GM19035 (cell line): Measurements from ENCODE around the gene STK39.

Source experiments
- ATAC-seq: cut with Tn5 transposase; IDR thresholded peaks from one replicate; pipeline ENCODE4 v1.9.1; 2021; ENCODE audit not compliant: unreplicated experiment

The STK39 gene

GRCh38 chr2:168244318-168244717 lies 3.1 kb downstream of the STK39 start:
- no peak for ATAC-seq

DNA sequence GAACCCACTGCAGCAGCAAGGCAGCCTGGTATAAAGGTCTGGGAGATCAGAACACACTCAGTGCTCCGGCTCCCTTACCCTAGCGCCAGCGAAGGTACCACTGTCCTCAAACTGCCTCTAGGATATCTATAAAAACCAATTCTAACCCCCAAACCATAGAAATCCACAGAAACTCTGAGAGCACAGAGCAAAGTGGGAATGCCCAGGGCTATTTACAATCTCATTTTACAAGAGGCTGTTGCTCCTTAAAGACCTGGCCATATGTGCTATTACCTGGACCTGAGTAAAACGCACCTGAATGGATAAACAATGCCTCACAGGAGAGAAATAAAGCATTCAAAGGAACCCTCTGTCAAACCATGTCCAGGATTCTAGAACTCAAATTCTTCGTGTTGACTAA lies 4.3 kb downstream of the STK39 start:
- no peak for ATAC-seq

GRCh38 chr2:168241746-168242145 lies 5.6 kb downstream of the STK39 start:
- no peak for ATAC-seq

DNA sequence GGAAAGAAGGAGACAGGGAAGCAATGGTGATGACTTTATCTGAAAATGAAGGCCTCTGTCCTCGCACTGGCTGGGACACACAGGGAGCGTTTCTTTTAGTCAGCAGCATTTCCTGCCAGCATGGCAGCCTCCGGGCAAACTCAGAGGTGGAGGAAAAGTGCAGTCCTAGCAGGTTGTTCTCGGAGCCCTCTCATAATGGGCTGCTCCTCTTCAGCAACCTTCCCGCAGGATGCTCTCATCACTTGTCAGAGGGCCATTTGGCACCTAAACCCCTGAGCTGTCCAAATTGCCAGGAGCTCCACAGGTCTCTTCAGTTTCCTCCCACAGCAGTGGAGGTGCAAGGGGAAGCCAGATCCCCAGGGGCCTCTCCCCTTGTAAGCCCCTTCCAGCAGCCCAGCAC lies 6.2 kb downstream of the STK39 start:
- no peak for ATAC-seq

GRCh38 chr2:168239281-168239680 lies 8.1 kb downstream of the STK39 start:
- no peak for ATAC-seq

GRCh38 chr2:168237741-168238140 lies 9.7 kb downstream of the STK39 start:
- ATAC-seq = no peak

GRCh38 chr2:168234407-168235085 lies 12.8 kb downstream of the STK39 start:
- no peak for ATAC-seq

GRCh38 chr2:168233726-168234406 lies 13.5 kb downstream of the STK39 start:
- no peak for ATAC-seq

- no peak for ATAC-seq
Measured at GRCh38 chr2:168233166-168233565, 14.2 kb downstream of the STK39 start.

DNA sequence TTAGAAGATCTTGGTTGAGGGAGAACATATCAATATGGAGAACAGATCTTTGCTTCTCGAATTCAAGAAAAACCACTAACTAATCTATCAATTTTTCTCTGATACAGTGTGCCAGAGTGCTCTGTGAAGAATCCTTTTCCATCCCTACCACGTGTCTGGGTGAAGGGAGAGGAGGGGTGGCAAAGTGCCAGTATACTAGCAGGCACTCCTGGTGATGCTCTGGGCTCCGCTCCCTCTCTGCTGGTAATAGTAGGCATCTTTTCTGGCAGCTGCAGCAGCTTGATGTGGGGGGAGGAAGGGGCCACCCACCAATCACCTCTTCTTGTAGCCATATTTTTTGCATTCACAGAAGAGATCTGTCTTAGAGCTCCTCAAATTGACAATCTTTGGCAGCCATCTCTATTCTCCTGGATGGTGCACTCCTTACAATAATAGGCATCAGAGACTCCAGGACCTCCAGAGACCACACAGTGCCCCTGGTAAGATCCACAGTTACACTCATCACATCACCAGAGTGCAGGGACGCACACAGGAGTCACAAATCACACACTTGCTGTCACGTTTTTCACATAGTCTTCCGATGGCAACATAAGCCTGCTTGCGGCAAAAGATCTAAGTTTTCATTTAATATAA lies 15.7 kb downstream of the STK39 start:
- ATAC-seq = no peak

GRCh38 chr2:168230389-168230788 lies 17.0 kb downstream of the STK39 start:
- ATAC-seq = no peak

DNA sequence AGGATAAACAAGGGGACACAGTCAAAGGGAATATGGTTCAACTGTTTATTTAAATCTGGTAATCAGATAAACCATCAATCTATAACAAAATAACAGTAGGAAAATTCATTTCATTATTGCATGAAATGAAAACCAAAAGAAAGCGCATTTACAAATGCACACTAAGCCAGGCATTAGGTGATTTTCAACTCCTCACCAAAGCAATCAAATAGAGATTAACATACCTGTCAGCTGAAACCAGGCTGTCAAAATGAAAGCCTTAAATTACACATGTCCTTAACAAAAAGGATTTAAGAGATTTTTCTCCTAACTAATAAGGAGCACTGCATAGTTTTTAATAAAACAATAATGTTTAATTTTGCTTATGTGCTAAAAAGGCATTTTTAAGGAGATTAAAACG lies 23.0 kb downstream of the STK39 start:
- ATAC-seq = no peak

- no peak for ATAC-seq
Measured at GRCh38 chr2:168222088-168222487, 25.3 kb downstream of the STK39 start.

DNA sequence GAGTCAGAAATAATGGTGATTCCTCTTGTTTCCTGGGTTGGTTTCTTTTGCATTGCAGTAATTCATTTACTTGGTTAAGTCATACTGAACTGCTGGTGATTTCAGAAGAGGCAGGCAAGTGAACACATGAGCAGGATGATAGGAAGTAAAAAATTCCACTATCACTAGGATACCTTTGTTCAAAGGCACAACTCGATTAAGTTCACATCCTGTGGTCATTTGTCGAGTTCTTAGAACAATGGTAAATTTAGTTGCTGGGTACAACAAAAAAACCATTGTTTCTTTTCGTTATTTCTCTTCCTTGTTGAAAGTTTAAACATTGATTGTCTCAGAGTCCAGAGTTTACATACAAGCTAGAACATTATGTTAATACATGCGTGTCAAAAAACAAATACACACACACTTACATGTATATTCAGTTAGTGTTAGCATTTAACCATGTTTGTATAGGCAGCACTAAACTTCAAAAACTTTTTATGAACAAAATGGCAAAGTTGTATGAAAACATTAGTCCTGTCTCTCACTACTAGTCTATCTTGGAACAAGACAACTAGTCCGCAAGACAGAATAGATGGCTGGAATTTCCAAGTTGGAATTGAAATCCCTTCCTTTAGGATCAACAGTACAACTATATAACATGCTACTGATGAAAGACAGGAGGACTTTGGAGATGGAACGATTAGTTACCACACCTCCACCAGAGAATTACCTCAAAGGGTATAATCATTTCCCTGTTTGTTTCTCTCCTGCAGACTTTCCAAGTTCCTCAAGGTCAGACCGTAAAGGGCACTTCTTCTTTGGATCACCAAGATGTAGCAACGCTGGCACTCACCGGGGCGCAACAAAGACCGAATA lies 26.2 kb downstream of the STK39 start:
- ATAC-seq = no peak

DNA sequence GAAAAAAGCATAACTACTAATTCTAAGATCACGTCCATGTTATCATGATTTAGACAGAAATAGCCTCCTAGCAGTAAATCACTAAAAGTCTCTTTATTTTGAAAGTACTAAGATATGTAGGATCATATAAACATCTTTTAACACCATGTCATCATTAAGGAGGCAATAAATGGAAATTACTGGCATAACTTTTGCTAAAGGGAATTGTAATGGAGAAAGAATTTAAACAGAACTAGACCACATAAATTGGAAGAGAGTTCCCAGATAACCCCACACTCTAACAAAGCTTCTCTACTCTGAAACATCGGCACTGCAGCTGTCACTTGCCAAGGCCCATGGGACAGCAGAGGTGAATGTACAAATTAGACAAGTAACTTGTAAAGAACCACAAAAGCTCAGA lies 29.5 kb downstream of the STK39 start:
- no peak for ATAC-seq

GRCh38 chr2:168216351-168217005 lies 30.9 kb downstream of the STK39 start:
- ATAC-seq = no peak

GRCh38 chr2:168215813-168216212 lies 31.6 kb downstream of the STK39 start:
- no peak for ATAC-seq

- ATAC-seq = no peak
Measured at GRCh38 chr2:168212866-168213265, 34.5 kb downstream of the STK39 start.

DNA sequence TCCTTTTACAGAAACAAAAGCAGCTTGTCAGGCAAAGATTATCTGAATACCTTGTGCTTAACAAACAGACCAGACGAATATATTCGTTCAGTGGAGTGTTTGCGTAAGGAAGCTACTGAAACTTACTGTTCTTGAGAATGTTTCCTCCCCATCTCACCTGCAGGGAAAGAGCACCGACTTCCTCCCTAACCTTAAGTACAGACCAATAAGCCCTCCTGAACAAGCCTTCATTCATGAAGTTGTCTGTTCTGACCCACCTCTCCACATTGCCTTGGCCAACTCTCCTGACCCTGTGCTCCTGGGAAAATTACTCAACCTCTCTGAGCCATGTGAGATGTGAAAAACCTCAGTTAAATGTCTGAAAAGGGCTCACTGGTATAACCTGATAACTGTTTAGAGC lies 35.2 kb downstream of the STK39 start:
- ATAC-seq = no peak

DNA sequence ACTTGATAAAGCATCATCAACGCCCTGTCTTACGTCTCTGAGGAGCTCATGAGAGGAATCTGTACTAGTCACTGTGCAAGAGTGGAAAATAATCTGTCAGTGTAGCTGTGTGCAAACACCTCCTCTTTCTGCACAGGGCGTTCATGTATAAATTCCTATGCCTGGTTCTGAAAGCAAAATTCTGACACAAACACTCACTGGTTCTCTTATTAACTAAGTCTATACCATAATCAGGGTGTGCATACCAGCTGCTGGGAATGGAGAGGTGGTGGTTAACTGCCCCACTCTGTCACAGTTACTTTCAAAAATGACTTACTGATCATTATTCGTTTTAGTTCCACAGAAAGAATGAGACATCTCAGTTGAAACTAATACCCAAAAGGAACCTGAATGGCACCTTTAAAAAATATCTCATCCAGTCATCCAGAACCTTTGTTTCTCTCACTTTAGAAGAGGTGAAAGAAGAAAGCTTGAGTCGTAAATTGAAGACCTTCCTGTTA lies 35.7 kb downstream of the STK39 start:
- ATAC-seq = no peak
